Kidney (tissue), 14 donors: Measurements from ENCODE around the gene NBL1. TPM values are rescaled to one million over a fixed set of nuclear protein-coding genes. Genes with fewer than 3 reads are reported as not detected.
A peak's percentile ranks its signal among the peaks of the same experiment; 100 is the strongest.

ENCODE experiments used
- DNase-seq, 5 donors: peaks; one replicate each; pipeline ENCODE4 v3.0.0-alpha.2; 2013 to 2020
- FAIRE-seq: peaks from 2 replicates; lab custom pipeline; 2012; peaks lifted over from hg19 to GRCh38; lab: Jason Lieb, UNC
- H3K27ac ChIP-seq, 2 donors: one replicate each; pipeline ENCODE4 v1.7.0; 2013; ENCODE audit warnings: low read depth in 2 of 2, low read length in 2 of 2, inconsistent platforms in 1 of 2
- H3K27me3 ChIP-seq: one replicate; pipeline ENCODE4 v1.7.1; 2013; ENCODE audit warnings: low read length, inconsistent platforms; ENCODE audit not compliant: control insufficient read depth, insufficient read depth
- H3K36me3 ChIP-seq, 3 donors: one replicate each; pipeline versions ENCODE4 v1.7.0 to v1.7.1; 2013; ENCODE audit warnings: low read length in 3 of 3, control low read depth in 1 of 3, inconsistent platforms in 1 of 3; ENCODE audit not compliant: insufficient read depth in 3 of 3, control insufficient read depth in 2 of 3
- H3K4me1 ChIP-seq, 3 donors: one replicate each; pipeline versions ENCODE4 v1.7.0 to v1.7.1; 2013; ENCODE audit warnings: low read length in 3 of 3, inconsistent platforms in 1 of 3, low read depth in 1 of 3; ENCODE audit not compliant: control insufficient read depth in 2 of 3, insufficient read depth in 2 of 3
- H3K4me3 ChIP-seq, 3 donors: one replicate each; pipeline versions ENCODE4 v1.7.0 to v1.8.1; 2013; ENCODE audit warnings: low read length in 3 of 3, control low read depth in 1 of 3, inconsistent platforms in 1 of 3
- H3K9ac ChIP-seq, 3 donors: one replicate each; pipeline versions ENCODE4 v1.7.0 to v1.7.1; 2013; ENCODE audit warnings: low read length in 3 of 3, control low read depth in 1 of 3, inconsistent platforms in 1 of 3
- H3K9me3 ChIP-seq, 3 donors: one replicate each; pipeline versions ENCODE4 v1.7.0 to v1.7.1; 2013; ENCODE audit warnings: low read length in 3 of 3, control low read depth in 1 of 3, inconsistent platforms in 1 of 3; ENCODE audit not compliant: control insufficient read depth in 2 of 3, insufficient read depth in 1 of 3
- CTCF ChIP-seq: IDR thresholded peaks from 3 replicates; pipeline ENCODE4 v1.5.1; 2012; ENCODE audit warnings: mild to moderate bottlenecking, moderate library complexity, borderline replicate concordance; ENCODE audit not compliant: insufficient read depth; ENCODE audit errors: extremely low read depth
- intact Hi-C: fragments of 100-400 bp; cut with DNase I; formaldehyde crosslinking; loops from one replicate; pipeline ENCODE4 v1.11.1; 2022
- polyA plus RNA-seq: library from polyadenylated mRNA; stranded (reverse); fragments of 350-450 nt; fragmentation: Illumina TruSeq; extraction: RNeasy Lipid Tissue Mini Kit (QIAGEN cat#74804); gene quantifications from one replicate; pipeline ENCODE4 v1.2.3, GENCODE V29; 2014; ENCODE audit warnings: low read depth, low replicate concordance; ENCODE audit not compliant: insufficient read depth
- total RNA-seq: library from RNA; stranded (reverse); fragmentation: NEBNext Ultra II Directional; extraction: Animal tissue kit (Norgen Biotek cat#: 25700); gene quantifications from one replicate; pipeline ENCODE4 v1.2.1, GENCODE V29; 2021
- donor health status: control.
- donor health status: control.
- donor health status: control.
- donor health status: control.
- donor health status: control.
- donor health status: DM: yes; HTN: yes; CAD: no.
- donor health status: Normal renal cell carcinoma (clear cell type).

Gene NBL1
- total and polyA plus RNA-seq, 2 donors from 2014 or later: 47.4 to 141 TPM

- DNase-seq (peak in 2 of 5 donors; percentile 52 to 77), FAIRE-seq (no peak)
- intact Hi-C loops: loop anchor here (10.0 kb wide), 1 partner anchor 161 kb away; the partner anchor contains the start of gene CAPZB
- no peaks in the 10 kb centered on the region for H3K36me3 ChIP-seq
- TF ChIP-seq CTCF: no peak
- H3K9me3 ChIP-seq: no peaks in the 10 kb centered on the region
- H3K27me3 ChIP-seq: no peaks in the 10 kb centered on the region
- H3K27ac ChIP-seq: peak overlapping the region in 1 of 2 donors; percentile 32
- H3K4me3 ChIP-seq: peak overlapping the region in 1 of 3 donors; percentile 67
- H3K4me1 ChIP-seq: peaks cover 0 to 17% (median 8%) of the 10 kb centered on the region in 3 donors
- H3K9ac ChIP-seq: peak overlapping the region in 1 of 3 donors; percentile 84
Observed at GRCh38 chr1:19645411-19646251, 1.5 kb downstream of the NBL1 start.

GRCh38 chr1:19646377-19647319 is 2.5 kb downstream of the NBL1 start:
- Histone ChIP-seq H3K4me1 (peaks cover 0 to 15% (median 4%) of the 10 kb centered on the region in 3 donors), H3K27me3 (no peaks in the 10 kb centered on the region), H3K9me3 (no peaks in the 10 kb centered on the region), H3K27ac (no peak overlapping the region), H3K9ac (no peak overlapping the region), H3K4me3 (no peak overlapping the region), H3K36me3 (no peaks in the 10 kb centered on the region)
- no peak for FAIRE-seq
- peak in 1 of 5 donors; percentile 77 for DNase-seq
- intact Hi-C loops: loop anchor here (10.0 kb wide), 1 partner anchor 162 kb away; the partner anchor contains the start of gene CAPZB
- TF ChIP-seq CTCF: no peak

GRCh38 chr1:19647643-19648042 is 3.5 kb downstream of the NBL1 start:
- H3K27me3 ChIP-seq: no peaks in the 10 kb centered on the region
- H3K27ac ChIP-seq: no peak overlapping the region
- FAIRE-seq (no peak), DNase-seq (peak in 1 of 5 donors; percentile 38)
- peaks cover 0 to 15% (median 4%) of the 10 kb centered on the region in 3 donors for H3K4me1 ChIP-seq
- intact Hi-C loops: loop anchor here (10.0 kb wide), 1 partner anchor 163 kb away; the partner anchor contains the start of gene CAPZB
- no peak overlapping the region for H3K9ac ChIP-seq
- H3K9me3 ChIP-seq: no peaks in the 10 kb centered on the region
- no peak overlapping the region for H3K4me3 ChIP-seq
- TF ChIP-seq CTCF: no peak
- no peaks in the 10 kb centered on the region for H3K36me3 ChIP-seq
